Measurements from ENCODE around the gene APBA2.

The APBA2 gene

DNA sequence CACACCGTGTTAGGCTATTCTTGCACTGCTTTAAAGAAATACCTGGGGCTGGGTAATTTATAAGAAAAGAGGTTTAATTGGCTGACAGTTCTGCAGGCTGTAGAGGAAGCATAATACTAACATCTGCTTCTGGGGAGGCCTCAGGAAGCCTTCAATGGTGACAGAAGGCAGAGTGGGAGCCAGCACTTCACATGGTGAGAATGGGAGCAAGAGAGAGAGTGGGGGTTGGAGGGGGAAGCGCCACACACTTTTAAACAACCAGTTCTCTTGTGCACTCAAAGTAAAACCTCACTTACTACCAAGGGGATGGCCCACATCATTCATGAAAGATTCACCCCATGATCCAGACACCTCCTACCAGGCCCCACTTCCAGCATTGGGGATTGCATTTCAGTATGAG lies 181.1 kb downstream of the APBA2 start:
- Histone ChIP-seq H3K9ac (ENCODE audit: low read depth, low read length) (no peak overlapping the region), H3K4me2 (ENCODE audit: insufficient read depth, low read length) (no peak overlapping the region), H3K79me2 (ENCODE audit: insufficient read depth, low read length) (no peaks in the 10 kb centered on the region), H3K27me3 (ENCODE audit: insufficient read depth, low read length, poor library complexity) (no peaks in the 10 kb centered on the region), H4K20me1 (ENCODE audit: insufficient read depth, low read length) (no peaks in the 10 kb centered on the region), H3K9me3 (ENCODE audit: insufficient read depth, low read length, severe bottlenecking) (no peaks in the 10 kb centered on the region), H2AFZ (ENCODE audit: low read depth, low read length) (no peak overlapping the region), H3K4me1 (ENCODE audit: insufficient read depth, low read length) (no peaks in the 10 kb centered on the region), H3K4me3 (ENCODE audit: low read depth in 1 of 2, low read length in 2 of 2) (no peak overlapping the region), H3K27ac (ENCODE audit: low read length) (no peak overlapping the region), H3K36me3 (ENCODE audit: insufficient read depth, low read length) (no peaks in the 10 kb centered on the region)
- ATAC-seq (ENCODE audit: insufficient read depth, low read depth) (no peak), DNase-seq (no peak)
- TF ChIP-seq, protein P1, sequence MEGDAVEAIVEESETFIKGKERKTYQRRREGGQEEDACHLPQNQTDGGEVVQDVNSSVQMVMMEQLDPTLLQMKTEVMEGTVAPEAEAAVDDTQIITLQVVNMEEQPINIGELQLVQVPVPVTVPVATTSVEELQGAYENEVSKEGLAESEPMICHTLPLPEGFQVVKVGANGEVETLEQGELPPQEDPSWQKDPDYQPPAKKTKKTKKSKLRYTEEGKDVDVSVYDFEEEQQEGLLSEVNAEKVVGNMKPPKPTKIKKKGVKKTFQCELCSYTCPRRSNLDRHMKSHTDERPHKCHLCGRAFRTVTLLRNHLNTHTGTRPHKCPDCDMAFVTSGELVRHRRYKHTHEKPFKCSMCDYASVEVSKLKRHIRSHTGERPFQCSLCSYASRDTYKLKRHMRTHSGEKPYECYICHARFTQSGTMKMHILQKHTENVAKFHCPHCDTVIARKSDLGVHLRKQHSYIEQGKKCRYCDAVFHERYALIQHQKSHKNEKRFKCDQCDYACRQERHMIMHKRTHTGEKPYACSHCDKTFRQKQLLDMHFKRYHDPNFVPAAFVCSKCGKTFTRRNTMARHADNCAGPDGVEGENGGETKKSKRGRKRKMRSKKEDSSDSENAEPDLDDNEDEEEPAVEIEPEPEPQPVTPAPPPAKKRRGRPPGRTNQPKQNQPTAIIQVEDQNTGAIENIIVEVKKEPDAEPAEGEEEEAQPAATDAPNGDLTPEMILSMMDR (IDR thresholded peaks at IDR 0.05; ENCODE audit: borderline replicate concordance, extremely low read depth, low read length, poor library complexity, severe bottlenecking): no peak
- no peak for TF ChIP-seq EZH2 (IDR thresholded peaks at IDR 0.05; ENCODE audit: borderline replicate concordance, low read depth, low read length, severe bottlenecking)

DNA sequence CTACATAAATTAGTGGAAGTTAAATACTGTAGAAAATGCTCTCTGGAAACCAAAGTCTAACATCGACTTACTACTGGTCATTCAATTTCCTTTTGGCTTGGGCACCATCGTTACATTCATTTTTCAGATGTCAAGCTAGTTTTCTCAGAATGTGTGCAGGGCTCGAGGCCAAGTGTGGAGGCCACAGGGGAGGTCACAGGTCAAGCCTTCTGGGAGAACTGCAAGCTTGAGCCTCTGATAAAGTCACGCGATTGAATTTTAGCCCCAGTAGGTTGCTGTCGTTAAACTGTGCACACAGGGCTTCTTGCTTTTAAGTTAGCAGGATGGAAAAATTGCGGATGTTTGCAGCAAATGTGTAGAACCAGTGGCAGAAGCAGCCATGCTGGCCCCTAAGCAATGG lies 182.2 kb downstream of the APBA2 start:
- Histone ChIP-seq H2AFZ (ENCODE audit: low read depth, low read length) (no peak overlapping the region), H3K9ac (ENCODE audit: low read depth, low read length) (no peak overlapping the region), H3K4me2 (ENCODE audit: insufficient read depth, low read length) (no peak overlapping the region), H3K27ac (ENCODE audit: low read length) (no peak overlapping the region), H3K9me3 (ENCODE audit: insufficient read depth, low read length, severe bottlenecking) (no peaks in the 10 kb centered on the region), H3K79me2 (ENCODE audit: insufficient read depth, low read length) (no peaks in the 10 kb centered on the region), H3K36me3 (ENCODE audit: insufficient read depth, low read length) (no peaks in the 10 kb centered on the region), H4K20me1 (ENCODE audit: insufficient read depth, low read length) (no peaks in the 10 kb centered on the region), H3K4me3 (ENCODE audit: low read depth in 1 of 2, low read length in 2 of 2) (no peak overlapping the region), H3K4me1 (ENCODE audit: insufficient read depth, low read length) (no peaks in the 10 kb centered on the region), H3K27me3 (ENCODE audit: insufficient read depth, low read length, poor library complexity) (no peaks in the 10 kb centered on the region)
- DNase-seq: no peak
- no peak for ATAC-seq (ENCODE audit: insufficient read depth, low read depth)
- TF ChIP-seq, protein P1 (IDR thresholded peaks at IDR 0.05; ENCODE audit: borderline replicate concordance, extremely low read depth, low read length, poor library complexity, severe bottlenecking): no peak
- no peak for TF ChIP-seq EZH2 (IDR thresholded peaks at IDR 0.05; ENCODE audit: borderline replicate concordance, low read depth, low read length, severe bottlenecking)

DNA sequence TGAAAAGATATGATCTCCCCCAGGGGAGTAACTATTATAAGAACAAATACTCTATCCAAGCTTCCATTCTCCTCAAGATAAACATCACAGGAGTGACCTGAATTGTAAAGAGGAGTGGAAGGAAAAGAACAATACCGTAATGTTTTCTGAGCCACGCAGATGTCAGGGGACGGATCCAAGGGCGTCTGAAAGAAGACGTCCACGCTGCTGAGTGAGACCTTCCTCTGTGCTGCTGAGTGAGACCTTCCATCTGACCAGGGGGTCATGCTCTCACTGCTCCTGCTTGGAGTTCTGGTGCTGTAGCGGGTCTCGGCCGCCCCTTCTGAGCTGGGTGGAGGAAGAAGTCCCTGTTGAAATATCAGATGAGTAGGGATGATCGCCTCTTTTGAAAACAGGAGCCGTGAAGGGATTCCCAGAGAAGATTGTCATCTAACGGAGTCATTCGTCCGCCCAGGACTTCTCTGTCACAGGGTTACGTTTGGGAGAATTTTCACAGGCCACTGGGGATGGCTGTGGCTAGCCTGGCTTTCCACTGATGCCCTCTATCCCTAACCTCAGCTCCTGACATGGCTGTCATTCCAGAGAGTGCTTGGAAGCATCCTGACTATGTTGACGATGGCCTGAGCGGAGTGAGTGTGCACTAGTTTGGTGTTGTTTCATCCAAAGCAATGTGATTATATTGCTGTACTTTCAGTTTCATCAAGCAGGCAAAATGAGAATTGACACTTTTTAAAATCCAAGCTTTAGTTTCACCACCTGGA lies 184.9 kb downstream of the APBA2 start:
- TF ChIP-seq, protein P1 (IDR thresholded peaks at IDR 0.05; ENCODE audit: borderline replicate concordance, extremely low read depth, low read length, poor library complexity, severe bottlenecking): no peak
- no peak for TF ChIP-seq EZH2 (IDR thresholded peaks at IDR 0.05; ENCODE audit: borderline replicate concordance, low read depth, low read length, severe bottlenecking)
- H3K9me3 ChIP-seq (ENCODE audit: insufficient read depth, low read length, severe bottlenecking): no peaks in the 10 kb centered on the region
- no peaks in the 10 kb centered on the region for H3K36me3 ChIP-seq (ENCODE audit: insufficient read depth, low read length)
- H3K4me3 ChIP-seq (ENCODE audit: low read depth in 1 of 2, low read length in 2 of 2): no peak overlapping the region
- no peak overlapping the region for H2AFZ ChIP-seq (ENCODE audit: low read depth, low read length)
- H3K9ac ChIP-seq (ENCODE audit: low read depth, low read length): no peak overlapping the region
- H3K4me1 ChIP-seq (ENCODE audit: insufficient read depth, low read length): no peaks in the 10 kb centered on the region
- DNase-seq (no peak), ATAC-seq (ENCODE audit: insufficient read depth, low read depth) (no peak)
- no peaks in the 10 kb centered on the region for H4K20me1 ChIP-seq (ENCODE audit: insufficient read depth, low read length)
- no peaks in the 10 kb centered on the region for H3K79me2 ChIP-seq (ENCODE audit: insufficient read depth, low read length)
- H3K27me3 ChIP-seq (ENCODE audit: insufficient read depth, low read length, poor library complexity): no peaks in the 10 kb centered on the region
- H3K27ac ChIP-seq (ENCODE audit: low read length): no peak overlapping the region
- no peak overlapping the region for H3K4me2 ChIP-seq (ENCODE audit: insufficient read depth, low read length)

Data from DND-41 (cell line).